HG02981 (cell line): ENCODE data around the gene SARDH.
"Not testable (repeated sequence)": the region's sequence is repeated elsewhere in the genome, so short reads cannot be mapped to it uniquely, and the experiment has no call there.

Source experiments
- ATAC-seq: cut with Tn5 transposase; IDR thresholded peaks from one replicate; pipeline ENCODE4 v1.9.1; 2021; ENCODE audit warnings: mild to moderate bottlenecking, moderate library complexity; ENCODE audit not compliant: unreplicated experiment

The SARDH gene

GRCh38 chr9:133761641-133762248, 23.6 kb upstream of the SARDH start:
- no peak for ATAC-seq

GRCh38 chr9:133760713-133761290, 22.6 kb upstream of the SARDH start:
- no peak for ATAC-seq

GRCh38 chr9:133759946-133760345, 21.8 kb upstream of the SARDH start:
- no peak for ATAC-seq

- no peak for ATAC-seq
Observed at GRCh38 chr9:133759146-133759900, 21.2 kb upstream of the SARDH start.

- ATAC-seq = no peak
Observed at GRCh38 chr9:133758228-133758627, 20.1 kb upstream of the SARDH start.

- ATAC-seq = no peak
Observed at GRCh38 chr9:133754688-133755227, 16.6 kb upstream of the SARDH start.

GRCh38 chr9:133754187-133754586, 16.0 kb upstream of the SARDH start:
- no peak for ATAC-seq

GRCh38 chr9:133752739-133753446, 14.7 kb upstream of the SARDH start:
- ATAC-seq = no peak

- no peak for ATAC-seq
Observed at GRCh38 chr9:133750982-133751649, 13.0 kb upstream of the SARDH start.

GRCh38 chr9:133747309-133747708, 9.2 kb upstream of the SARDH start:
- ATAC-seq = no peak

GRCh38 chr9:133744528-133744927, 6.4 kb upstream of the SARDH start:
- not testable (repeated sequence) for ATAC-seq

- ATAC-seq = no peak
Observed at GRCh38 chr9:133742849-133743444, 4.8 kb upstream of the SARDH start.

- no peak for ATAC-seq
Observed at GRCh38 chr9:133742251-133742650, 4.1 kb upstream of the SARDH start.

- ATAC-seq = no peak
Observed at GRCh38 chr9:133741716-133742115, 3.6 kb upstream of the SARDH start.

GRCh38 chr9:133740911-133741310, 2.8 kb upstream of the SARDH start:
- no peak for ATAC-seq

GRCh38 chr9:133739408-133740280, 1.5 kb upstream of the SARDH start:
- no peak for ATAC-seq

- no peak for ATAC-seq
Observed at GRCh38 chr9:133738640-133739225, 581 bp upstream of the SARDH start.

- ATAC-seq = no peak
Observed at GRCh38 chr9:133737071-133737773, 930 bp downstream of the SARDH start.
